ENCODE measurements around the gene DLAT. TPM values are rescaled to one million over a fixed set of nuclear protein-coding genes. Genes with fewer than 3 reads are reported as not detected.
A peak's percentile ranks its signal among the peaks of the same experiment; 100 is the strongest.
"Not testable (repeated sequence)": the region's sequence is repeated elsewhere in the genome, so short reads cannot be mapped to it uniquely, and the experiment has no call there.

Gene DLAT
- total RNA-seq, 1 donor from 2014 or later = 53.0 TPM

DNA sequence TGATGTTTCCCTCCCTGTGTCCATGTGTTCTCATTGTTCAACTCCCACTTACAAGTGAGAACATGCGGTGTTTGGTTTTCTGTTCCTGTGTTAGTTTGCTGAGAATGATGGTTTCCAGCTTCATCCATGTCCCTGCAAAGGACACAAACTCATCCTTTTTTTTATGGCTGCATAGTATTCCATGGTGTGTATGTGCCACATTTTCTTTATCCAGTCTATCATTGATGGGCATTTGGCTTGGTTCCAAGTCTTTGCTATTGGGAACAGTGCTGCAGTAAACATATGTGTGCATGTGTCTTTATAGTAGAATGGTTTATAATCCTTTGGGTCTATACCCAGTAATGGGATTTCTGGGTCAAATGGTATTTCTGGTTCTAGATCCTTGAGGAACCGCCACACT lies 21.4 kb downstream of the DLAT start:
- FAIRE-seq; DNase-seq (ENCODE audit: low spot score in 2 of 2): not testable (repeated sequence)

DNA sequence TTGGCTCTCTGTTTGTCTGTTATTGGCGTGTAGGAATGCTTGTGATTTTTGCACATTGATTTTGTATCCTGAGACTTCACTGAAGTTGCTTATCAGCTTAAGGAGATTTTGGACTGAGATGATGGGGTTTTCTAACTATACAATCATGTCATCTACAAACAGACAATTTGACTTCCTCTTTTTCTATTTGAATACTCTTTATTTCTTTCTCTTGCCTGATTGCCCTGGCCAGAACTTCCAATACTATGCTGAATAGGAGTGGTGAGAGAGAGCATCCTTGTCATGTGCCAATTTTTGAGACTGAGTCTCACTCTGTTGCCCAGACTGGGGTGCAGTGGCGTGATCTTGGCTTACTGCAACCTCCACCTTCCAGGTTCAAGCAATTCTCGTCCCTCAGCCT lies 23.0 kb downstream of the DLAT start:
- FAIRE-seq; DNase-seq (ENCODE audit: low spot score in 2 of 2): not testable (repeated sequence)

DNA sequence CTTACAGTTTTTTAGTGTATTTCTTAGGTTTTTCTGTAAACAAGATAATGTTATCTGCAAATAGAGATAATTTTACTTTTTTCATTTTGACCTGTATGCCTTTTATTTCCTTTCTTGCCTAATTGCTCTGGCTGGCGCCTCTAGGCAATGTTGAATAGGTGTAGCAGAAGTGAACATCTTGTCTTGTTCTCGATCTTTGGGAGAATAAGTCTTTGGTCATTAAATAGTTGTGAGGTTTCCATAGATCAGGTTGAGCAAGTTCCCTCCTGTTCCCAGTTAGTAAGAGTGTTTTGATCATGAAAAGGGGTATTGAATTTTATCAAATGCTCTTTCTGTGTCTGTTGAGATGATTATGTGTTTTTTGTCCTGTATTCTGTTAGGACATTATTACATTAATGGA lies 24.6 kb downstream of the DLAT start:
- DNase-seq (ENCODE audit: low spot score in 2 of 2) (no peak), FAIRE-seq (no peak)

DNA sequence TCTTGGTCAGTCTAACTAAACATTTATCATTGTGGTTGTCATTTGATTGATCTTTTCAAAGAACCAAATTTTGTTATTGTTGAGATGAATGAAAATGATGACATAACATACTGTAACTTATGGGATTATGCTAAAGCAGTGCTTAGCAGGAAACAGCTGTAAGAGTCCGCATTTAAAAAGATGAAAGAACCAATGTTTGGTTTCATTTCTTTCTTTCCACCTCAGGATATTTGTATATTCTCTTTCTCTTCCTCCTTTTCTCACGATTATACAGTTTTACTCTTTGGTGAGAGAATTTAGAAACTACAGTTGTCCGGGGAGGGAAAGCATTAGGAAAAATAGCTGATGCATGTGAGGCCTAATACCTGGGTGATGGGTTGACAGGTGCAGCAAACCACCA lies 25.5 kb downstream of the DLAT start:
- no peak for FAIRE-seq
- no peak for DNase-seq (ENCODE audit: low spot score in 2 of 2)

DNA sequence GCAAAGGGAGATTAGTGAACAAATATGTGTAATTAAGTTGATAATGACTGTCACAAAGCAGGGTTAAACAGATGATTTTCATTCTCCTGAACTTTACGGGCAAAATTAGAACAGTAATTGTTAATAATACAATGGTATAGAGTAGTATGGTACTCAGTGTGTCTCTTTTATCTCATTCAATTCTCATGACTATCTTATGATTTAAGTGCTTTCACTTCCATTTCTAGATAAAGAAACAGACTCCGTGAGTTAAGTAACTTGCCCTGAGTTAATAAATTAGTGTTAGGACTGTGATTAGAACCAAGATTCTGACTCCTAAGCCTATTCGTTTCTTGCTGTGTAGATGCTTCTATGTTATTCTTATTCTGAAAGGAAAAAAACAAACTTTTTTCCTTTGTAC lies 26.6 kb downstream of the DLAT start:
- no peak for DNase-seq (ENCODE audit: low spot score in 2 of 2)
- FAIRE-seq = no peak

DNA sequence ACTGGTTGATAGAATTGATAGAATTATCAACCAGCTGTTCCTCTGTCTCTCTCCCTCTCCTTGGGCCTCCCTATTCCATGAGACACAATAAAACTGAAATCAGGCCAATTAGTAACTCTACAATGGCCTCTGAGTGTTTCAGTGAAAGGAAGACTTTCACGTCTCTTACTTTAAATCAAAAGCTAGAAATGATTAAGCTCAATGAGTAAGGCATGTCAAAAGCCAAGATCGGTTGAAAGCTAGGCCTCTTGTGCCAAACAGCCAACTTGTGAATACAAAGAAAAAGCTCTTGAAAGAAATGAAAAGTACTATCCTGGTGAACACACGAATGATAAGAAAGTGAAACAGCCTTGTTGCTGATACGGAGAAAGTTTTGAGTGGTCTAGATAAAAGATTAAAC lies 32.0 kb downstream of the DLAT start:
- no peak for FAIRE-seq
- DNase-seq (ENCODE audit: low spot score in 2 of 2) = no peak

DNA sequence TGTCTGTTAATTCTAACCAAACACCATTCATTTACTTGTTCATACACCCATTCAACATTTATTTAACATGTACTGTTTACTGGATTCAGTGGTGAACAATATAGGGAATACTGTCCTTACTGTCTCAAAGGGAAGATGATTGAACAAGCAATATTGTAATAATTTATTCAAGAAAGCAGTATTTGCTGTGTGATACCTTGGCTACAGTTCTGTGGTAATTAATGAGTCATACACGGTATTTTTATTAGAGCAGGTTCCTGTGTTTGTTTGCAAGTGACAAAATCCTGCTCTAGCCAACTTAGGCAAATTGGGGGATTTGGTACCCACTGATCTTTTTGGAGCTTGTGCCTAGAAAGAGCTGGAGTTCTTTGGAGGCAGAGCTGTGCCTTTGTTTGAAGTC lies 32.9 kb downstream of the DLAT start:
- FAIRE-seq (no peak), DNase-seq (ENCODE audit: low spot score in 2 of 2) (no peak)

DNA sequence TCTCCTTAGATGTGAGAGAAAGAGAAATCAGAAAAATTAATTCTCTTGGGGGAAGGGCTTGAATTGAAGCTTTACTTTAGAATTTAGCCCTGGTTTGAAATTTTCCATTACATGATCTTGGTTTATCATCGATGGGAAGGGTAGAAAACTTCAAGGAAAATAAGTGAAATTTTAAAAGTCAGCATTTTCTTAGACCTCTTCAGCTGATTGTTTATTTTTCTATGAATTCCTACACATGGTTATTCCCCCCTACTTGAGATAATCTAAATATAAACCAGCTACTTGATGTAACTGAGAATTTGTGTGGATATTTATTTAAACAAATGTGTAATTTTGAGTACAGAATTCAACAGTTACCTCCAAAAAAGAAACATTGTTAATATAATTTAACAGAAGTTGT lies 37.7 kb downstream of the DLAT start:
- FAIRE-seq (no peak), DNase-seq (ENCODE audit: low spot score in 2 of 2) (no peak)

DNA sequence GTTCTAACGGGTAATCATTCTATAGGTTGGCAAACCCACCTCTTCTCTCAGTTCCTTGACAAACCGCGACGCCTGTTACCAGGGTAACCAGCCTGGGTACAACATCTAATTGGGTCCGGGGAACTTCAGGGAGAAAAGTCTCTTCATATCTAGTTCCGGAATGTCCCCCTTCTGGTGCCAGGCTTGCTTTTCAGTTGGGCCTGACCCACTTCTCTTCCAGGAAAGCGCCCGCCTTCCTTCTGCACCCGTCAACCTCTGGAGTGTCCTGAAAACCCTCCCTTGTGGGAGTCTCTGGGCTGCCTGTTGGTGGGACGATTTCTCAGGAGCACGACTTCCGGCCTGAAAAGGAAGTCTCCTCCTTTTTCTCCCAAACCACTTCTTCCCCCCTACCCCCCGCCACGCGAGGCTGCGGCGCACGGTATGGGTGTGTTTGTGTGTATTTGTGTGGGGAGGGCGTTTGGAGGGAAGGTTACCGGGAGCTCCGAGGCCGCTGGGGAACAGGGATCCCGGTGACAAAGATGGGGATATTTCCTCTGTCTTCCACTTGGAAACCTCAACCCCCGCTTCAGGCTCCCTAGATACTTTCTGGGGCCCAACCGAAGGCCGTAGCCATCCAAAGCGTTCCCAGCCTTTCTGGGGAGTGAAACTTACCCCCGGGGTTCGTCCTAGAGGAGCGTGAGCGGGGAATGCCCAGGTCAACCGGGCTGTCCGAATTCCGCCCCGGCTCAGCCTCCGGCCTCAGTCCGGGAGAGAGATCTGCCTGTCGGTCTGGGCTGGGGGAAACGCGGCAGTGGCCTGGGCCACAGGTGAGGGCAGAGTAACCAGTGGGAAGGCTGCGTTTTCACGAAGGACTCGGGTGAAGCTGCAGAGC lies 49.0 kb downstream of the DLAT start, which contains the start of the genes NKAPD1 and PIH1D2:
Gene NKAPD1, plus strand, starts transcription at position 359 of the 871 bp plus-strand sequence. CDS start 1,276 bp downstream, outside the sequence.
Gene PIH1D2, minus strand, starts transcription at position 77 of the 871 bp plus-strand sequence. CDS start 843 bp downstream, outside the sequence.
- DNase-seq (ENCODE audit: low spot score in 2 of 2) (peak; percentile 40 to 69), FAIRE-seq (no peak)

DNA sequence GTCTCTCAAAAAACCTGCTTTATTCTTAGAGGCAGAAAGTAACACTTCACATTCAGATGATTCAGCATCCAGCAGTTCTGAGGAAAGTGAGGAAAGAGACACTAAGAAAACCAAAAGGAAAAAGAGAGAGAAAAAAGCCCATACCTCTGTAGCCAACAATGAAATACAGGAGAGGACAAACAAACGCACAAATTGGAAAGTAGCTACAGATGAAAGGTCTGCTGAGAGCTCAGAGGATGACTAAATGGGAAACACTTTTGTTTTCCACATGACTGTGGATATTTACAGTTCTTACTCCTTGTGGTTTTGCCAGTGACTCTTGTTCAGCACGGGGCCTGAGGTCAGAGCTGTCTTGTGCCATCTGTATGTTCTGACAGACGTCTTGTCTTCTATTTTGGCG lies 57.5 kb downstream of the DLAT start:
- DNase-seq (ENCODE audit: low spot score in 2 of 2) (no peak), FAIRE-seq (no peak)

DNA sequence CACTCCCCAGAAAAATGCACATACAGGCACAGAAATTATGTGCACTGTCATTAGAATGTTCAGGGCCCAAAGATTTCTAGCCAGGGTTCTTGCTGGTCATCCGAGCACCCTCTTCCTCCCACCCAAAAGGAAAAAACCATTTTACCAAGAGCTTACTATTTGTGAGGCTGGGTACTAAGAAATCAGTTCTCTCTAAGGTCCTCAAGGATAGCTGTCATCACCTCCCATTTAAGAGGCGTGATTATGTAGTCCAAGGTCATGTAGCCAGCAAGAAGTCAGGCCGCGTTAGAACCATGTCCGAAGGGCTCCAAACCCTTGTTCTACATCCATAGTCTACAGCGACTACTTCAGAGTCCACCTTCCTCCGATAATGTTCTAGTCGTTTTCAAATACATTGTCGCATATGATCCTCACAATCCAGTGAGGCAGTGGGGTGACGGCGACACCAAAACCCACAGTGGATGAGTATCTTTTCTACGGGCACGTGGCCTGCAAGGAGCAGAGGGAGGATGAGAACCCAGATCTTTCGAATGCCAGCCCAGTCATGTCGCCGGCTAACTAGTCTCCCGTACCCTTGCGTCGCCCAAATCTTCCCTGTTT lies 60.7 kb downstream of the DLAT start:
- peak in 1 of 2 donors; percentile 23 for DNase-seq (ENCODE audit: low spot score in 2 of 2)

DNA sequence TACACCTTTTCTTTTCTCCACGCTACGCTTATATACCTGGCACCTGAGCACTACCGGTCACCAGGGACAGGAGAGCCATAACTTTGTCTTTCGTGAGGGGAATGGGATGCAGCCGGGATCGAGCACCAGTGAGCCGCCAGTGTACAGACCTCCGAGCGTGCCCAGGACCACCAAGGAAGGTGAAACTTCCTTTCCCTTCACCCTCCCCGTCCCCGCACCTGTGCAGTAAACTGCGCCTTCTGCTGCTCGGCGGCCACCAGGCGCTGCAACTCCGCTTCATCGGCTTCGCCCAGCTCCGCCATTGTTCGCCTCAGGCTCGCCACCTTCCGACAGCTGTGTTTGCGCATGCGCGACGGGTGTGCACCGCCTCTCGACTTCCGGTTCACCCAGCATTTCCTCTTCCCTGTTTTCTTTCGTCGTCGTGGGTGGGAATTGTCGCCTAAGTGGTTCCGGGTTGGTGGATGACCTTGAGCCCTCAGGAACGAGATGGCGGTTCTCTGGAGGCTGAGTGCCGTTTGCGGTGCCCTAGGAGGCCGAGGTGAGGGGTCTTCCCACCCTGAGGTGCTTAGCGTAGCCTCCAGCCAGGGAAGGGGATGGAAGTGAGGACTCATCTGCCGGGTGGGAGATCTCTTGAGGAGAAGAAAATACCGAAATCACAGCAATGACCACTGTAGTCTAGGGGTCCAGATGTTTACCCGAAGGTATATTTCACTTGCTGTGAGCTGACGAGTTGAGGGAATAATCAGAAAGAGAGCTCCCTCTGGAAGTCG lies 61.4 kb downstream of the DLAT start, which contains the start of the genes SDHD and TIMM8B:
Gene SDHD, plus strand, starts transcription at position 452 of the 770 bp plus-strand sequence. Its CDS starts 35 bp downstream, at position 487.
Gene TIMM8B, minus strand, starts transcription at position 335 of the 770 bp plus-strand sequence. Its CDS starts 33 bp downstream, at position 302.
- FAIRE-seq (no peak), DNase-seq (ENCODE audit: low spot score in 2 of 2) (peak; percentile 75 to 91)

More for the DNA sequence above, 60.7 kb downstream of the DLAT start:
- no peak for FAIRE-seq

DNA sequence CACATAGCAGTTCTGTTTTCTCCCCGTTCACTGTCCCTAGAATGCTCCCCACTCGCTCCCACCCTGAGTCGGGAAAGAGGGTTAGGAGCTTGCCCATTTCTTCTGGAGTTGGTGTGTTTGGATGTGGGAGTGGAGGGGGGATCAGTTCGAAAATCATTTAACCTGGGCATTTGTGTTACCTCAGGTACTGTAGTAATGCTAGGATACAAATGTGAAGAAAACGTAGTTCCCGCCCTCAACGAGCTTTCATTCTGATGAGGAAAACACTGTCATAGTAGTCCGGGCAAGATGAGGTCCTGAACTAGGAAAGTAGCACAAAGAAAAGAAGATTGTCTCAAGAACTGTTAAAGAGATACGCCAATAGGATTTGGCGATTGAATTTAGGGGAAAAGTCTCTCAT lies 62.0 kb downstream of the DLAT start:
- FAIRE-seq (no peak), DNase-seq (ENCODE audit: low spot score in 2 of 2) (no peak)

DNA sequence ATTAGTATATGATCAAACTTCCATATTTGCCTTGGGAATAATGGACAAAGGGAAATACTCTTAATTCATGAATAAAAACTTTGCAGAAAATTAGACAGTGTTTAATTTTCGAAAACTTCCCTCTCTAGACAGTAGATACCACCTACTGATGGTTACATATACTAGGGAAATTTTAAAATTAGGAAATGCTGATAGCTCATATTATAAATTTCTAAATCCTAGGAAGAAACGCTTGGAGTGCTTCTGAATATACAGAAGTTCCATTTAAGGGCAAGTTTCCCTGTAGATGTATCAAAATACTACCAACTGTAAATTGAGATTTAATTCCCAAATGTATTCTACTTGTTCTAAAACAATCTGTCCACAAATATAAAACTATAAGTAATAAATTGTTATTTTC lies 70.1 kb downstream of the DLAT start:
- not testable (repeated sequence) for DNase-seq (ENCODE audit: low spot score in 2 of 2)
- FAIRE-seq = peak; percentile 86

DNA sequence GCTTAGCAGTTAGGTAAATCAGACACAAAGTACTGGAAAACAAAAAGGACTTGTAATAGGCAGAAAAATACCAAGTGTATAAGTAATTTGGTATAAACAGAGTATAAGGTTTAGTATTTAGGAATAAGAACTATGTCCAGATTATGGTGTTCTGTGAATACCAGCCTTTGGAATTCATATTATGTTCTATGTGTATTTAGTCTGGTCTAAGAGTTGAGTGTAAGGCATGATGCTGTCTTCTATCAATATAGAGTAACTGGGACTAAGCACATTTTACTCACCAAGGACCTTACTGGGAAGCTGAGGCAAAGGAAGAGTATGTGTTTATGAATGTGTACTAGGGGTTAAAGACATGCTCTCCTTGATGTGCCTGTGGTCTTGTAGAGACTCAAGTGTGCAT lies 71.0 kb downstream of the DLAT start:
- no peak for FAIRE-seq

DNA sequence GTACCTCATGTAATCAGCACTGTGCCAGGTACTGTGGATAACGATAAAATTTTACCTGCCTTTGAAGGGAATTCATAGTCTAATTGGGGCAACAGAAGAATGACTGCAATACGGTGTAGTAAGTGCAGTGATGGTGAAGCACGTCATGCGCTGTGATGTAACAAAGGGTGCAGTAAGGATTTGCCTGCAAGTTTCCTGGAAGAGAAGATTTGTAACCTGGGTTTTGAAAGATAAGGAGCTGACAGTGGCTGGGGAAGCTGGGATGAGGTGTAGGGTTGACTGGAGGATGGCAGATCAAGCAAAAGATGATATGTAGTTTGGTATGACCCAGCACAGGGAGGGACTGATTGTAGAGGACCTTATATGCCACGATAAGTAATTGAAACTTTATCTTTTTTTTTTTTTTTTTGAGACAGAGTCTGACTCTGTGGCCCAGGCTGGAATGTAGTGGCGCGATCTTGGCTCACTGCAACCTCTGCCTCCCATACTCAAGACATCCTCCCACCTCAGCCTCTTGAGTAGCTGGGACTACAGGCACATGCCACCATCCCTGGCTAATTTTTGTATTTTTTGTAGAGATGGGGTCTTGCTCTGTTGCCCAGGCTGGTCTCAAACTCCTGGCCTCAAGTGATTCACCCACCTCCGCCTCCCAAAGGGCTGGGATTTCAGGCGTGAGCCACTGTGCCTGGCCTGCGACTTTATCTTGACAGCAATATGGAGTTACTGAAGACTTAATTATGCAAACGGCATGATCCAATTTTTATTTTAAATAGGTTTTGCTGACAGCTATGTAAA lies 72.7 kb downstream of the DLAT start:
- DNase-seq (ENCODE audit: low spot score in 2 of 2) = no peak
- FAIRE-seq = no peak

More for the DNA sequence above, 71.0 kb downstream of the DLAT start:
- no peak for DNase-seq (ENCODE audit: low spot score in 2 of 2)

DNA sequence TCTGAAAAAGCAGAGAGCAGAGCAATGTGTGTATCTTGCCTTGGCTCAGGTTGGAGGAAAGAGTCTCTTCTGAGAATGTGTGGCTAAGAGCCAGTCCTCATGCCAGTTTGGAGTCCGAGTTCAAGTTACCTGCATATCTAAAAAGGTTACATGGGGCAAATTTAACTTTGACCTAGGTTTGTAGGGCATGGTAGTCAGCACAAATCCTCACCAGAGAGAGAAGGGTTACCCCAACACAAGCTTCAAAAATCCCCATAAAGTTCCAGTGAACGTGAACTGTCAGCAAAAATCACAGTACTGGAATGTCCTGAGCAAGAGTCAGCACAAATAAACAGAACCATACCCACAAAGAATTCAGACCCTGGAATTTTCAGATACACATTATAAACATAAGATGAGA lies 75.3 kb downstream of the DLAT start:
- DNase-seq (ENCODE audit: low spot score in 2 of 2) (no peak), FAIRE-seq (no peak)

DNA sequence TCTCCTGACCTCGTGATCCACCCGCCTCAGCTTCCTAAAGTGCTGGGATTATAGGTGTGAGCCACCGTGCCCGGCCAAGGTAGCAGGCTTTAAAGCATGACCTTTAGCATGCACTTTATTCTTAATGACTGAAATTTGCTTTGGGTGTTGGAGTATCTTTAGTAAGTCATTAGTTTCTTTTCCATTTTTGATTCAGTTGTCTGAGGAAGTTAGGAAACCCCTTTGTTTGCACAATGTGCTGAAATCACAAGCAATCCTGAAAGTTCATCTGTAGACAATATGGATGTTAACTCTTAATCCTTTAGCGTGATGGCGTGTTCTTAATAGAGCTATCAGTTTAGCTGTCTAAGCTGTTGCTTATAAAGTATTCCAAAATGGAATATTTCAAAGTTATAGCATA lies 78.2 kb downstream of the DLAT start:
- no peak for DNase-seq (ENCODE audit: low spot score in 2 of 2)
- no peak for FAIRE-seq

DNA sequence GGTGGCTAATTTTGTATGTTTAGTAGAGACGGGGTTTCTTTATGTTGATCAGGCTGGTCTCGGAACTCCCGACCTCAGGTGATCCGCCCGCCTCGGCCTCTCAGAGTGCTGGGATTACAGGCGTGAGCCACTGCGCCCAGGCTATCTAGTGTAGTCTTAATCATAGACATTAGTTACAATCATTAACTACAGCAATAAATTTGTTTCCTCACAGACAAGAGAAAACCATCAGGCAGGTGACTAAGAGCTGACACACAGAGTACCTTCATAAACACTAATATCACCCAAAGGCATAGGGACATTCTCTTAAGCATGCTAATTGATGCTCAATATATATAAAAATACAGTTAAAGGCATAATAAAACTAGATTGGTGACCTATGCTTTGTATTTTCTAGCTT lies 80.9 kb downstream of the DLAT start:
- FAIRE-seq (no peak), DNase-seq (ENCODE audit: low spot score in 2 of 2) (no peak)

Data from frontal cortex (tissue), 4 donors.